ENCODE measurements around the gene TAF4.

- no peak for TF ChIP-seq POLR2A (IDR thresholded peaks at IDR 0.05; ENCODE audit: low read depth, low read length)
- TF ChIP-seq EZH2 (IDR thresholded peaks at IDR 0.05; ENCODE audit: borderline replicate concordance, low read depth, low read length, severe bottlenecking) = no peak
- no peak for TF ChIP-seq CTCF (IDR thresholded peaks at IDR 0.05; ENCODE audit: extremely low read depth in 1 of 2, insufficient read depth in 1 of 2, low read depth in 1 of 2, low read length in 2 of 2)
- TF ChIP-seq MAX (IDR thresholded peaks at IDR 0.05; ENCODE audit: insufficient read depth, insufficient read length) = no peak
These were observed 47.1 kb downstream of the TAF4 start for GRCh38 chr20:62018437-62019143.

Data from endothelial cell of umbilical vein (primary cell).